ENCODE measurements around the gene HYAL3.
"Not testable (repeated sequence)": the region's sequence is repeated elsewhere in the genome, so short reads cannot be mapped to it uniquely, and the experiment has no call there.

The HYAL3 gene

DNA sequence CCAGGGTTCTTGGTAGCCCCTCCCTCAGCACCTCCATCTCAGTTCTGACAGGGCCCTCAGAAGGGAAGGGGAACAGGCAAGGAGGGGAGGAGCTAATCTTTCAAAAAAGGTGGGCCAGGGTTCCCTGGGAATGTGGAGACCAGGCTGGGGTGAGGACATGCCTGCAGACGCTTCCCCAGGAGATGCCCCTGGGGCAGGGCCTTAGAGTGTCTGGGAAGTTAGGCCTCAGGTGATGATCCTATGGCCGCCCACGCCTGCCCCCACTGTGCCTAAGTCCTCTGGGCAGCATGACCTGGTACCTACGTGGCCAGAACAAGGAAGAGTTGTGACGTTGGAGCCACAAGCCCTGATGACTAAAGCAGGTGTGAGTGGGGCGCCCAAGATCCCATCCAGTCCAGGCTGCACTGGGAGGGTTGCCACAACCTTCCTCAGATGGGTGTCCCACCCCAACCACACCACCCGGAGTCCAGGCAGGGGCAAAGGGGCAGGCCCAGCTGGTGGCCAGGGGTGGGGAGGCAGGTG, 34.2 kb downstream of the HYAL3 start:
- TF ChIP-seq, protein P1, sequence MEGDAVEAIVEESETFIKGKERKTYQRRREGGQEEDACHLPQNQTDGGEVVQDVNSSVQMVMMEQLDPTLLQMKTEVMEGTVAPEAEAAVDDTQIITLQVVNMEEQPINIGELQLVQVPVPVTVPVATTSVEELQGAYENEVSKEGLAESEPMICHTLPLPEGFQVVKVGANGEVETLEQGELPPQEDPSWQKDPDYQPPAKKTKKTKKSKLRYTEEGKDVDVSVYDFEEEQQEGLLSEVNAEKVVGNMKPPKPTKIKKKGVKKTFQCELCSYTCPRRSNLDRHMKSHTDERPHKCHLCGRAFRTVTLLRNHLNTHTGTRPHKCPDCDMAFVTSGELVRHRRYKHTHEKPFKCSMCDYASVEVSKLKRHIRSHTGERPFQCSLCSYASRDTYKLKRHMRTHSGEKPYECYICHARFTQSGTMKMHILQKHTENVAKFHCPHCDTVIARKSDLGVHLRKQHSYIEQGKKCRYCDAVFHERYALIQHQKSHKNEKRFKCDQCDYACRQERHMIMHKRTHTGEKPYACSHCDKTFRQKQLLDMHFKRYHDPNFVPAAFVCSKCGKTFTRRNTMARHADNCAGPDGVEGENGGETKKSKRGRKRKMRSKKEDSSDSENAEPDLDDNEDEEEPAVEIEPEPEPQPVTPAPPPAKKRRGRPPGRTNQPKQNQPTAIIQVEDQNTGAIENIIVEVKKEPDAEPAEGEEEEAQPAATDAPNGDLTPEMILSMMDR (IDR thresholded peaks at IDR 0.05; ENCODE audit: low read depth, low read length) = no peak
- DNase-seq (ENCODE audit: low read depth in 2 of 2) = no peak
- H3K4me3 ChIP-seq (replicated peaks in 1 of 2; ENCODE audit: low read depth in 2 of 2, low read length in 2 of 2) = no peak overlapping the region

DNA sequence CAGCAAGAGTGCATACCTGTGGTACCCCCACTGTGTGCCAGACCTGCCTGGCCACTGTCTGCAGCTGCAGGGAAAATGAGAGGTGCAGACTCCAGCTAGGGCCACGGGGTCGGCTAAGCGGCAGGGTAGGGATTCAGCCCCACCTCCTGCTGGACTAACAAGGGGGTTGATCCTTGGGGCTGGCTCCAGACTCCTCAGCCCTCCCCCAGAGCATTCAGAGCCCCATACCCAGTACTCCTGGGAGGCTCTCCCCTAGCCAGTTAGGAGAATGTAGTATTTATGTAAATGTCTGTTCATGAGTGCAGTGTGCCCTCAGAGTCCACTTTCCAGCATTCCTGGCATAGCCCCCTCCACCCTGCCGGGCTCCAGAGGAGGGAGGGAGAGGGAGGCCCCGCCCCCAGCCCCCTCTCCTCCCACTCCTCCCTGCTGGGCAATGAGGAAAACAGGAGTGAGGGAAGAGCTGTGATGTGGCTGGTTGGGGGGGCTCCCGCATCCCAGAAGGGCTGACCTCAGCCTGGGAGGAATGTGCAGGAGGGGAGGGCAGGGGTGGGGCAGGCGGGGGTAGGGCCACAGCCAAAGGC, 34.7 kb downstream of the HYAL3 start:
- DNase-seq (ENCODE audit: low read depth in 2 of 2) = peak; percentile 68 to 95
- TF ChIP-seq, protein P1 (IDR thresholded peaks at IDR 0.05; ENCODE audit: low read depth, low read length) = no peak
- H3K4me3 ChIP-seq (replicated peaks in 1 of 2; ENCODE audit: low read depth in 2 of 2, low read length in 2 of 2) = no peak overlapping the region

DNA sequence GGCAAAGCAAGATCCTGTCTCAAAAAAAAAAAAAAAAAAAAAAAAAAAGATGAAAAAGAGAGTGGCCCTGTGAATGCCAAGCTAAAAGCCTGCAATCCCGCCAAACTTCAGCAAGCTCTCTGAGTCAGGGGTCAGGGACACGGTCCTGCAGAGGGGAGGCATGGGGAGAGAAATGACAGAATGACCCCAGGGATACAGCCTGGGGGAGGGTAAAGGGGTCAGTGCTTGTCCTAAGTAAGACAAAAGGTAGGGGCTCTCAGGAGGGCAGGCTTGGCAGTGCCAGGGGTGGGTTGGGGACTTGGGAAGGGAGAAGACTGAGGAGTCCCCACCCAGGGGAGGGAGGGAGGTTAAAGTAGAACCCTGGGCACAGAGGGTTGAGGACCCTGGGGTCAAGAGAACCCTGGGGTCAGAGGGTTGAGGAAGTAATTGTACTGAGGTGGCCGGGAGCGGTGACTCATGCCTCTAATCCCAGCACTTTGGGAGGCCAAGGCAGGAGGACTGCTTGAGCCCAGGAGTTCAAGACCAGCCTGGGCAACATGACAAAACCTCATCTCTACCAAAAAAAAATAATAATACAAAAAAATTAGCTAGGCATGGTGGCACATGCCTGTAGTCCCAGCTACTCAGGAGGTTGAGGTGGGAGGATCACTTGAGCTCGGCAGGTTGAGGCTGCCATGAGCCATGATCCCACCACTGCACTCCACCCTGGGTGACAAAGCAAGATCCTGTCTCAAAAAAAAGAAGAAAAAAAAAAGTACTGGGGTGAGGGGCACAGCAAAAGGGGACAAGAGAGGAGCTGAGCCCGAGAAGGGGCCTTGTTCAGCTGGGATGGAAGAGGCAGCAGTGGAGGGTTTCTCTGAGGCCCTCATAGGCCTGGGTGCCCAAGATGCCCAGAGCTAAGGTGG, 35.5 kb downstream of the HYAL3 start:
- TF ChIP-seq, protein P1 (IDR thresholded peaks at IDR 0.05; ENCODE audit: low read depth, low read length) = no peak
- H3K4me3 ChIP-seq (replicated peaks in 1 of 2; ENCODE audit: low read depth in 2 of 2, low read length in 2 of 2) = no peak overlapping the region
- peak; percentile 30 to 33 for DNase-seq (ENCODE audit: low read depth in 2 of 2)

DNA sequence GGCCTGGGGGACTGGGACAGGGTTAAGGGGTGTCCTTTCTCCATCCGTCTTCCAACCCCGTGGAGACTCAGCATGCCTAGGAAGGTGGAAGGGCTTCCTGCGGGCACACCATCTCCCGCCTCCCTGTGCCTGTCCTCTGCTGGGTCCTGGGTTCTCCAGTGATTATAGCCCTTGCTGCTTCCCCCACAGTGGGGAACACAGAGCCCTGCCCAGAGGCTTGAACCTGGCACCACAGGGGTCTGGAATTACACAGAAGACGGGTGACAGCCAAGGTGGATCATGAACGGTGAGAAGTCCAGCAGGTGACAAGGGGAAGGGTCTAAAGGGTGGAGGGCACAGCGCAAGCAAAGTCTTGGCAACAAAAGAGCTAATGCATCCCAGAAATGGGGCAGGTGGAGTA, 36.4 kb downstream of the HYAL3 start:
- TF ChIP-seq, protein P1 (IDR thresholded peaks at IDR 0.05; ENCODE audit: low read depth, low read length) = no peak
- DNase-seq (ENCODE audit: low read depth in 2 of 2) = no peak
- no peak overlapping the region for H3K4me3 ChIP-seq (replicated peaks in 1 of 2; ENCODE audit: low read depth in 2 of 2, low read length in 2 of 2)

DNA sequence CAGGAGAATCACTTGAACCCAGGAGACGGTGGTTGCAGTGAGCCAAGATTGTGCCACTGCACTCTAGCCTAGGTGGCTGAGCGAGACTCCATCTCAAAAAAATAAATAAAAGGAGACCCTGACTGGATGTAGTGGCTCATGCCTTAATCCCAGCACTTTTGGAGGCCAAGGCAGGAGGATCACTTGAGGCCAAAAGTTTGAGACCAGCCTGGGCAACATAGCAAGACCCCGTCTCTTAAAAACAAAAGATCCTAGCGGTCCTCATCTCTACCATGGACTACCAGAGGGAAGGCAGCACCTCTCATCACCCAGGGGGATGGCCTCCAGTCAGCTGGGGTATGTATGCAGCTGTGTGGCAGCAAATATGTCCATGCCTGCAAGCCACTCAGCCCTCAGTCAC, 37.0 kb downstream of the HYAL3 start:
- not testable (repeated sequence) for H3K4me3 ChIP-seq (replicated peaks in 1 of 2; ENCODE audit: low read depth in 2 of 2, low read length in 2 of 2); DNase-seq (ENCODE audit: low read depth in 2 of 2)

DNA sequence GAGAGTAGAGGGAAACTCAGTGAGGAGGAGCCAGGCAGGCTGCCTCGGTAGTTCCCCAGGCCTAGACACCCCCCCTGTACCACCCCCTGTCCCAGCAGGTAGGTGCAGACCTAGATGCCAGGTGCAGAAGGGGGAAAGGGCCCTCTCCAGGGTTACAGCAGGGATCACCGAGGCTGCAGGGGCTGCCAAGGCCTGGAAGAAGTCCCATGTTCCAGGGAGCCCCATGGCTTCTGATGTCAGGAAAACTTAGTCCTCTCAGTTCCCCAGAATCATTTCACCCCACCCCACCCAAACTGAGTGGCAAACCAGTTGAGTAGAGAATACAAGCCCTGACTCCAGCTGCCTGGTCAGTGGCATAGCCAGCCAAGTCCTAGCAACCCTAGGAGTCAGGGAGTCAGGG, 37.7 kb downstream of the HYAL3 start:
- TF ChIP-seq, protein P1 (IDR thresholded peaks at IDR 0.05; ENCODE audit: low read depth, low read length) = no peak
- H3K4me3 ChIP-seq (replicated peaks in 1 of 2; ENCODE audit: low read depth in 2 of 2, low read length in 2 of 2) = no peak overlapping the region
- DNase-seq (ENCODE audit: low read depth in 2 of 2) = no peak

DNA sequence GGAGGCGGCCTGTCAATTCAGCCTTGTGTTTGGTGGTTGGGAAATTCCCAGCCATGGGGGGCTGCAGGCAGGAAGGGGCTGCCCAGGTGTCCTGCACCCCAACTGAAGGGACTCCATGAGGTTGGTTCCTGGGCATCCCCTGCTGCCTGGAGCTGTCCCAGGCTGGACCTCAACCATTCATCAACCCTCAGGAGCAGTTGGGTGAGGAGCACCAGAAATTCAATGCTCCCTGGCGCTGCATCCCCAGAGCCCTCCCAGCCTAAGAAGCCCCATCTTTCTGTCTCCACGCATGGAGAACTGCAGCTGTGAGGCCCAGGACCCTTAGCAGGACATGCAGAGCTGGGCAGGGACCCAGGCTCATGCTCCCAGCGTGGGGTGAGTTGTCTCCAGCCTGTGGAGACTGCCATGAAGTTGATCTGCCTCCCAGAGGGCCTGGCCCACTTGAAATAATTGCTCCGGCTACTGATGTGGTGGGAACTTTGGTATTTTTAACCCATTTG, 38.2 kb downstream of the HYAL3 start:
- H3K4me3 ChIP-seq (replicated peaks in 1 of 2; ENCODE audit: low read depth in 2 of 2, low read length in 2 of 2) = no peak overlapping the region
- no peak for DNase-seq (ENCODE audit: low read depth in 2 of 2)
- TF ChIP-seq, protein P1 (IDR thresholded peaks at IDR 0.05; ENCODE audit: low read depth, low read length) = no peak
